ENCODE data around the gene UPK2.

Gene UPK2

GRCh38 chr11:118917481-118918127 is 38.5 kb upstream of the UPK2 start:
- peak; percentile 52 for DNase-seq (ENCODE audit: low spot score)

GRCh38 chr11:118918128-118918685 is 37.9 kb upstream of the UPK2 start:
- DNase-seq (ENCODE audit: low spot score), result peak; percentile 33

GRCh38 chr11:118918686-118919280 is 37.3 kb upstream of the UPK2 start:
- DNase-seq (ENCODE audit: low spot score), result peak; percentile 43

GRCh38 chr11:118921121-118921928 is 34.8 kb upstream of the UPK2 start:
- DNase-seq (ENCODE audit: low spot score), result no peak

- DNase-seq (ENCODE audit: low spot score), result no peak
Observed at GRCh38 chr11:118921929-118922744, 34.0 kb upstream of the UPK2 start.

GRCh38 chr11:118922745-118923627 is 33.1 kb upstream of the UPK2 start:
- DNase-seq (ENCODE audit: low spot score), result no peak

- DNase-seq (ENCODE audit: low spot score), result peak; percentile 47
Observed at GRCh38 chr11:118923721-118924587, 32.1 kb upstream of the UPK2 start.

GRCh38 chr11:118924591-118925585 is 31.2 kb upstream of the UPK2 start:
- no peak for DNase-seq (ENCODE audit: low spot score)

GRCh38 chr11:118927554-118928100 is 28.5 kb upstream of the UPK2 start:
- DNase-seq (ENCODE audit: low spot score), result no peak

GRCh38 chr11:118928101-118928869 is 27.8 kb upstream of the UPK2 start:
- peak; percentile 94 for DNase-seq (ENCODE audit: low spot score)

GRCh38 chr11:118928870-118929500 is 27.1 kb upstream of the UPK2 start:
- no peak for DNase-seq (ENCODE audit: low spot score)

GRCh38 chr11:118929501-118930093 is 26.5 kb upstream of the UPK2 start:
- peak; percentile 88 for DNase-seq (ENCODE audit: low spot score)

- peak; percentile 87 for DNase-seq (ENCODE audit: low spot score)
Observed at GRCh38 chr11:118930094-118930712, 25.9 kb upstream of the UPK2 start.

- no peak for DNase-seq (ENCODE audit: low spot score)
Observed at GRCh38 chr11:118931571-118931970, 24.5 kb upstream of the UPK2 start.

- DNase-seq (ENCODE audit: low spot score), result no peak
Observed at GRCh38 chr11:118933486-118933885, 22.6 kb upstream of the UPK2 start.

GRCh38 chr11:118935376-118935775 is 20.7 kb upstream of the UPK2 start:
- no peak for DNase-seq (ENCODE audit: low spot score)

Data from CD4-positive, alpha-beta T cell treated with Interleukin-6 at 100 ng/mL for 8 hours (primary cell).